Stimulated activated CD4-positive, alpha-beta T cell treated with anti-CD3 and anti-CD28 coated beads, Interleukin-12 subunit alpha, Interleukin-12 subunit beta, amount 100 ng/mL, for 4 hours (primary cell): ENCODE measurements around the gene CMIP.

Experiments
- DNase-seq: peaks from one replicate; pipeline ENCODE4 v3.0.0-alpha.2; 2020

CMIP gene

GRCh38 chr16:81497690-81498089, 53.1 kb downstream of the CMIP start:
- no peak for DNase-seq

- no peak for DNase-seq
Observed at GRCh38 chr16:81498351-81498750, 53.7 kb downstream of the CMIP start.

GRCh38 chr16:81499576-81500380, 55.2 kb downstream of the CMIP start:
- DNase-seq: no peak

GRCh38 chr16:81500833-81501521, 56.4 kb downstream of the CMIP start:
- DNase-seq: no peak

GRCh38 chr16:81502396-81503070, 57.9 kb downstream of the CMIP start:
- no peak for DNase-seq

- DNase-seq: no peak
Observed at GRCh38 chr16:81505011-81505661, 60.5 kb downstream of the CMIP start.

- DNase-seq: no peak
Observed at GRCh38 chr16:81509404-81509803, 64.8 kb downstream of the CMIP start.

GRCh38 chr16:81510016-81510415, 65.4 kb downstream of the CMIP start:
- no peak for DNase-seq

GRCh38 chr16:81511371-81511770, 66.8 kb downstream of the CMIP start:
- DNase-seq: no peak

- DNase-seq: no peak
Observed at GRCh38 chr16:81513204-81514040, 68.8 kb downstream of the CMIP start.

GRCh38 chr16:81514041-81514559, 69.5 kb downstream of the CMIP start:
- DNase-seq: no peak

- DNase-seq: no peak
Observed at GRCh38 chr16:81514568-81515258, 70.1 kb downstream of the CMIP start.

GRCh38 chr16:81515281-81515680, 70.7 kb downstream of the CMIP start:
- no peak for DNase-seq

GRCh38 chr16:81515721-81516120, 71.1 kb downstream of the CMIP start:
- DNase-seq: no peak

GRCh38 chr16:81516478-81517149, 72.0 kb downstream of the CMIP start:
- DNase-seq: no peak

- no peak for DNase-seq
Observed at GRCh38 chr16:81517150-81517499, 72.5 kb downstream of the CMIP start.

GRCh38 chr16:81517629-81518438, 73.2 kb downstream of the CMIP start:
- no peak for DNase-seq

GRCh38 chr16:81518439-81518757, 73.8 kb downstream of the CMIP start:
- DNase-seq: no peak

- DNase-seq: no peak
Observed at GRCh38 chr16:81519301-81520150, 74.9 kb downstream of the CMIP start.
